Stimulated activated CD8-positive, alpha-beta memory T cell treated with anti-CD3 and anti-CD28 coated beads, Interleukin-4, amount 100 ng/mL, for 24 hours (primary cell): Measurements from ENCODE around the gene UBE2U.
"Not testable (repeated sequence)": the region's sequence is repeated elsewhere in the genome, so short reads cannot be mapped to it uniquely, and the experiment has no call there.

Experiments used
- DNase-seq: peaks from one replicate; pipeline ENCODE4 v3.0.0-alpha.2; 2020; ENCODE audit warnings: low read depth

Gene UBE2U

GRCh38 chr1:64194168-64195080 lies 9.0 kb upstream of the UBE2U start:
- DNase-seq = no peak

DNA sequence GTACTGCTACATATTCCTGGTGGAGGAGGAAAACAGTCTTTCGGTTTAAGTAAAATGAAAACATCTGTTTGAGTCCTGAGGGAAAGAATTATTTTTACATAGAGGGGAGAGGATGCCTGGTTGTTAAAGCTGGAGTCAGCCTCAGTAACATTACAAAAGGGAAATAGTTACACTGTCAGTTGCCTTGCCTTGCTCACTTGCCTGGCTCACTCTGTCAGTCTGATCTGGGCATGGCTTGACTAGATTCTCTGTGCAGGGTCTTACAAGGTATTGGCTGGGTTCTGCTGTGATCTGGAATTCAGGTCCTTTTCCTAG lies 8.4 kb upstream of the UBE2U start:
- no peak for DNase-seq

GRCh38 chr1:64196074-64196870 lies 7.2 kb upstream of the UBE2U start:
- no peak for DNase-seq

GRCh38 chr1:64197076-64197475 lies 6.3 kb upstream of the UBE2U start:
- no peak for DNase-seq

DNA sequence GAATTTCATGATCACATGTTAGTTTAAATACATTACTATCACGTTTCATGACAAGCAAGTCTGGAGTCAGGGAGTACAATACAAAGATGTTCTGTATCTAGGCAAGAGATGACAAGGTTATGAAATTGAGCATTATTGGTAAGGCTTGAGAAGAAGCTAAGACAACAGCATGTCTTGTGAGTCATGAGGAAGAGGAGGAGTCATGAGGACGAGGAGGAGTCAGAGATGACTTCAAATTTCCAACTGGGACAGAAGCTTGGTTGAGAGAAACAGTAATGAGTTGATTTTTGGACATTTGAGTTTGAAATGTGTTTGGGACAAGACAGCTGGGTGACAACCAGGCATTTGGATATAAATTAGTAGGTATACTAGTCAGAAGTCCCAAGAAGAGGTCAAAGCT lies 4.3 kb upstream of the UBE2U start:
- DNase-seq = no peak

GRCh38 chr1:64200064-64200463 lies 3.4 kb upstream of the UBE2U start:
- DNase-seq = no peak

DNA sequence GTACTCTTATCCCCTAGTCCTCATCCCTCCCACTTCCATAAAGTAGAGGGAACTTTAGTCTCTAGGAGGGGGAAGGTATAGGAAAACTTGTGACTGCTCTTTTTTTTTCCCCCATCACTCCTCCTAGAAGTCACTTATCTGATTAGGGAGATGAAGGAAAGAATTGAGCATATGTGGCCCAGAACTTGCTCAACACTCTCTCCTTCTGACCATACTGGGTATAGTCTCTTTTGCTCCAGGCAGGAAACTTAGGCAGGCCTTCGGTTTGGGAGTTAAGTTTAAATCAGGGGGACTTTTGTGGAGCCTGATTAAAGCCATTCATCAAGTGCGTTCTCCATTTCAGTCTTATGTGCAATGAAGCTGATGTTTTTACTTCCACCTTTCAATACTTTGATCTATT lies 5.8 kb downstream of the UBE2U start:
- DNase-seq = no peak

- no peak for DNase-seq
Measured at GRCh38 chr1:64212031-64212430, 8.6 kb downstream of the UBE2U start.

GRCh38 chr1:64215576-64215975 lies 12.2 kb downstream of the UBE2U start:
- DNase-seq = no peak

DNA sequence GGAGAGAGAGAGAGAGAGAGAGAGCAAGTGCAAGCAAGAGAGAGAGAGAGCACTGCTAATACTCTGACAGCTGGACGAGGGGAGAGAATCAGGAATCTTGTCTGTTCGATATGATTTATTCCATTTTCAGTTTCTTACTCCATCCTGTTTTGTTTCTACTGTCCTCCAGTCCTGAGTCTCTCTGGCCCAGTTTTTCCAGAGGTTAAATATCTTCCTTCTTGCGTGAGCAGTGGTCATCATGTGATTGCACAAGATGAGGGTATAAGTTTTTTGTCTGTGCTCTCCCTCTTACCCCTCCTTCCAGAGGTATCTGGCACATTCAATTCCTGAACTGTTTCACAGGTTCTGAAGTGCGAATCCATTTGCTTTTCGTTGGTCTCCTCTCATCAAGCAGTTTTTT lies 16.8 kb downstream of the UBE2U start:
- DNase-seq = no peak

GRCh38 chr1:64223329-64224151 lies 20.1 kb downstream of the UBE2U start:
- no peak for DNase-seq

GRCh38 chr1:64224236-64224635 lies 20.8 kb downstream of the UBE2U start:
- DNase-seq = not testable (repeated sequence)

- no peak for DNase-seq
Measured at GRCh38 chr1:64228167-64228957, 24.9 kb downstream of the UBE2U start.

DNA sequence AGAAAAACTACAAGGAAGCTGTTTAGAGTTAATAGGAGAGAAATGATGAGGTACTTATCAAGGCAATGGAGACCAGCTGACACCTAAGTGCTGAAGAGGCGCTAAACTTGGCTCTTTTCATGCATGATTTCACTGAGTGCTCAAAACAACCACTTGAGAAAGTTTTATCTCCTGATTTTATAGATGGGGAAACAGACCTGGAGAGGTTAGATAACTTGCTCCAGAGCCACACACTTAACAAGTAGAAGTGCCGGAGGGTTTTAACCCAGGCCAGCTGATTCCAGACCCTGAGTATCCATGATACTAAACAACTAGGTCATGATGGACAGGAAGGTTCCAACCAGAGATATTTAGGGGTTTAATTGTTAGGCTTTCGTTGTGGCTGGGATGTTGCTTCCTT lies 25.9 kb downstream of the UBE2U start:
- no peak for DNase-seq

- no peak for DNase-seq
Measured at GRCh38 chr1:64231153-64231552, 27.7 kb downstream of the UBE2U start.

DNA sequence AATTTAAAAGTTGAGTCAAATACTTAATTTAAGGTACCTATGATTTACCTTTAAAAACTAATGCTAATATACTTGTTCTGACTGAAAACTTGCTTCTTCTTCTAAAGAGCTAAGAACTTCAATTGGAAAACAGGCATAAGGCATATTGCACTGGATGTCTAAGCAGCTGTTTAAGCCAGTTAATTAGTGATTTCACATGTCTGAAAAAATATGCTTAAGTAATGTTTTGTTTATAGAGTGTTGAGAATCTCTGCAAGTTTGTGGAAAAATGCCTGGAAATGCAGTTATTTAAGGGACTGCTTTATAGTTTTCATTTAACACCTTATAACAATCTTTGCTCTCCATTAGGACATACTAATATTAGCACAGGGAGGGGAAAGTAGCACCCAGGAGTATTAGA lies 28.2 kb downstream of the UBE2U start:
- no peak for DNase-seq

- no peak for DNase-seq
Measured at GRCh38 chr1:64234714-64235113, 31.3 kb downstream of the UBE2U start.

GRCh38 chr1:64235181-64235580 lies 31.8 kb downstream of the UBE2U start:
- DNase-seq = no peak

GRCh38 chr1:64235910-64236309 lies 32.5 kb downstream of the UBE2U start:
- no peak for DNase-seq

- DNase-seq = no peak
Measured at GRCh38 chr1:64236541-64236954, 33.1 kb downstream of the UBE2U start.

GRCh38 chr1:64239519-64239918 lies 36.1 kb downstream of the UBE2U start:
- DNase-seq = not testable (repeated sequence)

DNA sequence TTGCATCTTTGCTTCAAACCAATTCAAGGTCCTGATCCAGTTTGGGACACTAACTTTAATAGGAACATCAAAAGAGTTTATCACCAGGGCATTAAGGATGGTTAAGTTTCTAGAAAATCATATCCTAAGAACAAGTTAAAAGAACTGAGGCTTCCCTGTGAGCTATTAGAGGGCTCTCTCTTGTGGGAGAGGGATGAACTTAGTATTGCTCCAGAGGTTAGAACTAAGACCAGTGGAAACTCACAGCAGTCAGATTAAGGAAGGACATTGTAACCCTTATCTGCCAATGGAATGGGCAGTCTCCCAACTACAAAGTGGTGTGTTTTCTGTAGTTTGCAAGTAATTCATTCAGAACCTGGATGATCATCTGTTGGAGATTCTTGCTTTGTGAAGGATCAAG lies 36.8 kb downstream of the UBE2U start:
- no peak for DNase-seq
